Stimulated activated CD8-positive, alpha-beta memory T cell treated with anti-CD3 and anti-CD28 coated beads, Interleukin-4, amount 100 ng/mL, for 24 hours (primary cell): Measurements from ENCODE around the gene MAP3K2.

Experiments
- DNase-seq: peaks from one replicate; pipeline ENCODE4 v3.0.0-alpha.2; 2020; ENCODE audit warnings: low read depth

Gene MAP3K2

GRCh38 chr2:127351603-127352002, 36.2 kb downstream of the MAP3K2 start:
- DNase-seq: no peak

GRCh38 chr2:127348426-127349000, 39.3 kb downstream of the MAP3K2 start:
- DNase-seq: no peak

GRCh38 chr2:127347734-127348392, 39.9 kb downstream of the MAP3K2 start:
- DNase-seq: no peak

GRCh38 chr2:127347015-127347414, 40.8 kb downstream of the MAP3K2 start:
- DNase-seq: no peak

- DNase-seq: no peak
Observed at GRCh38 chr2:127343277-127343676, 44.5 kb downstream of the MAP3K2 start.

- DNase-seq: no peak
Observed at GRCh38 chr2:127342101-127342500, 45.7 kb downstream of the MAP3K2 start.

GRCh38 chr2:127332335-127332734, 55.4 kb downstream of the MAP3K2 start:
- no peak for DNase-seq

- DNase-seq: no peak
Observed at GRCh38 chr2:127330753-127331152, 57.0 kb downstream of the MAP3K2 start.

GRCh38 chr2:127326289-127326945, 61.4 kb downstream of the MAP3K2 start:
- no peak for DNase-seq

GRCh38 chr2:127324635-127325034, 63.1 kb downstream of the MAP3K2 start:
- no peak for DNase-seq

- DNase-seq: no peak
Observed at GRCh38 chr2:127321303-127321702, 66.5 kb downstream of the MAP3K2 start.

- no peak for DNase-seq
Observed at GRCh38 chr2:127320586-127321275, 67.0 kb downstream of the MAP3K2 start.

GRCh38 chr2:127320067-127320466, 67.7 kb downstream of the MAP3K2 start:
- no peak for DNase-seq

- no peak for DNase-seq
Observed at GRCh38 chr2:127314193-127314988, 73.4 kb downstream of the MAP3K2 start.

GRCh38 chr2:127313406-127313805, 74.4 kb downstream of the MAP3K2 start:
- no peak for DNase-seq

- no peak for DNase-seq
Observed at GRCh38 chr2:127310980-127311379, 76.8 kb downstream of the MAP3K2 start.

- no peak for DNase-seq
Observed at GRCh38 chr2:127309468-127309867, 78.3 kb downstream of the MAP3K2 start.

GRCh38 chr2:127308586-127309138, 79.1 kb downstream of the MAP3K2 start:
- no peak for DNase-seq

GRCh38 chr2:127305990-127306585, 81.7 kb downstream of the MAP3K2 start:
- DNase-seq: no peak

GRCh38 chr2:127302168-127302567, 85.6 kb downstream of the MAP3K2 start:
- DNase-seq: no peak
